Esophagus muscularis mucosa (tissue), 4 donors: ENCODE data around the gene FGD6. TPM values are rescaled to one million over a fixed set of nuclear protein-coding genes. Genes with fewer than 3 reads are reported as not detected.

ENCODE experiments used
- DNase-seq: peaks from one replicate; pipeline ENCODE4 v3.0.0-alpha.2; 2017; ENCODE audit errors: extremely low spot score
- H3K27ac ChIP-seq, 4 donors: fragments of 200-600 bp; sonication (generic); replicated peaks in 1 of 4; 1 replicate in 3 of 4; 2 replicates in 1 of 4; pipeline ENCODE4 v1.5.1; 2016 to 2019; ENCODE audit warnings: mild to moderate bottlenecking in 1 of 4
- H3K27me3 ChIP-seq, 4 donors: fragments of 200-600 bp; sonication (generic); one replicate each; pipeline versions ENCODE4 v1.5.1 to v1.6.0; 2016 to 2019
- H3K36me3 ChIP-seq, 4 donors: fragments of 200-600 bp; sonication (generic); one replicate each; pipeline ENCODE4 v1.5.1; 2016 to 2019
- H3K4me1 ChIP-seq, 4 donors: fragments of 200-600 bp; sonication (generic); one replicate each; pipeline ENCODE4 v1.5.1; 2016 to 2019
- H3K4me3 ChIP-seq, 4 donors: fragments of 200-600 bp; sonication (generic); 1 replicate in 2 of 4; 2 replicates in 2 of 4; pipeline ENCODE4 v1.5.1; 2016 to 2019; ENCODE audit warnings: mild to moderate bottlenecking in 4 of 4, moderate library complexity in 1 of 4
- H3K9me3 ChIP-seq, 4 donors: fragments of 200-600 bp; sonication (generic); 1 replicate in 3 of 4; 2 replicates in 1 of 4; pipeline ENCODE4 v1.5.1; 2016 to 2019
- EP300 ChIP-seq: sonication (generic); formaldehyde crosslinking; IDR thresholded peaks from one replicate; pipeline ENCODE4 v1.6.1; 2017; ENCODE audit warnings: antibody characterized with exemption
- POLR2A ChIP-seq: fragments of 450-650 bp; IDR thresholded peaks from one replicate; pipeline ENCODE4 v1.6.1; 2017; ENCODE audit warnings: antibody characterized with exemption, moderate library complexity, mild to moderate bottlenecking, low read depth
- POLR2AphosphoS5 ChIP-seq, 2 donors: sonication (generic); formaldehyde crosslinking; IDR thresholded peaks; one replicate each; pipeline ENCODE4 v1.6.1; 2017; ENCODE audit warnings: antibody characterized with exemption in 2 of 2
- WGBS: methylation state at CpG from one replicate; pipeline ENCODE4 v1.1.5; 2018; 5-methylcytosine and 5-hydroxymethylcytosine counted together
- intact Hi-C: fragments of 100-400 bp; cut with DNase I; formaldehyde crosslinking; loops from one replicate; pipeline ENCODE4 v1.15.1; 2023
- total RNA-seq, 4 donors: library from RNA; depleted of rRNA; stranded (reverse); fragments of >200 nt; gene quantifications; one replicate each; pipeline versions ENCODE4 v1.1.0 to v1.2.1, GENCODE V29; 2016
- TF ChIP-seq, protein P1 (sequence below), 3 experiments: fragments of 200-600 bp in 2 of 3; fragments of 450-650 bp in 1 of 3; sonication (generic) in 2 of 3; IDR thresholded peaks; one replicate each; pipeline ENCODE4 v1.5.1; 2017 to 2019; ENCODE audit warnings: antibody characterized with exemption in 3 of 3, mild to moderate bottlenecking in 2 of 3, moderate library complexity in 1 of 3

Gene FGD6
- total RNA-seq, 4 donors from 2014 or later = 30.5 to 48.6 (median 37.3) TPM

DNA sequence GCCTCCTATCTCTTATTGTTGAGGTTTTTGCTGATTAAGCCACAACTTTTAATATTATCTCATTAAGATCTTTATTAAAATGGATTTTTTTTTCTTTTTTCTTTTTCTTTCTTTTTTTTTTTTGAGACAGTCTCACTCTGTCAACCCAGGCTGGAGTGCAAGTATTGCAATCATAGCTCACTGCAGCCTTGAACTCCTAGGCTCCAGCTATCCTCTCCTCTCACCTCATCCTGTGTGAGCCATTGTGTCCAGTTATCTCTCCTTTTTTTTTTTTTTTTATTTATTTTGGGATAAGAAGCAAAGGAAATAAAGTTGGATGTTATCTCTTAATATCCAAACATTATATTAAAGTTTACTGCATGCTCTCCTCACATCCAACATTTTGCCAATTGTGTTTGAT lies 13.0 kb upstream of the FGD6 start:
- Histone ChIP-seq H3K4me3 (no peak overlapping the region), H3K27ac (peak overlapping the region in 1 of 4 donors; percentile 39), H3K27me3 (no peaks in the 10 kb centered on the region), H3K36me3 (peaks cover 0 to 2% (median 0%) of the 10 kb centered on the region in 4 donors), H3K9me3 (no peaks in the 10 kb centered on the region), H3K4me1 (peaks cover 22 to 67% (median 51%) of the 10 kb centered on the region in 4 donors)
- DNase-seq = no peak
- intact Hi-C loops = no loop called here
- TF ChIP-seq POLR2AphosphoS5 (IDR thresholded peaks at IDR 0.05) (no peak), POLR2A (no peak), EP300 (no peak)
- TF ChIP-seq, protein P1, sequence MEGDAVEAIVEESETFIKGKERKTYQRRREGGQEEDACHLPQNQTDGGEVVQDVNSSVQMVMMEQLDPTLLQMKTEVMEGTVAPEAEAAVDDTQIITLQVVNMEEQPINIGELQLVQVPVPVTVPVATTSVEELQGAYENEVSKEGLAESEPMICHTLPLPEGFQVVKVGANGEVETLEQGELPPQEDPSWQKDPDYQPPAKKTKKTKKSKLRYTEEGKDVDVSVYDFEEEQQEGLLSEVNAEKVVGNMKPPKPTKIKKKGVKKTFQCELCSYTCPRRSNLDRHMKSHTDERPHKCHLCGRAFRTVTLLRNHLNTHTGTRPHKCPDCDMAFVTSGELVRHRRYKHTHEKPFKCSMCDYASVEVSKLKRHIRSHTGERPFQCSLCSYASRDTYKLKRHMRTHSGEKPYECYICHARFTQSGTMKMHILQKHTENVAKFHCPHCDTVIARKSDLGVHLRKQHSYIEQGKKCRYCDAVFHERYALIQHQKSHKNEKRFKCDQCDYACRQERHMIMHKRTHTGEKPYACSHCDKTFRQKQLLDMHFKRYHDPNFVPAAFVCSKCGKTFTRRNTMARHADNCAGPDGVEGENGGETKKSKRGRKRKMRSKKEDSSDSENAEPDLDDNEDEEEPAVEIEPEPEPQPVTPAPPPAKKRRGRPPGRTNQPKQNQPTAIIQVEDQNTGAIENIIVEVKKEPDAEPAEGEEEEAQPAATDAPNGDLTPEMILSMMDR (IDR thresholded peaks at IDR 0.05) = no peak

DNA sequence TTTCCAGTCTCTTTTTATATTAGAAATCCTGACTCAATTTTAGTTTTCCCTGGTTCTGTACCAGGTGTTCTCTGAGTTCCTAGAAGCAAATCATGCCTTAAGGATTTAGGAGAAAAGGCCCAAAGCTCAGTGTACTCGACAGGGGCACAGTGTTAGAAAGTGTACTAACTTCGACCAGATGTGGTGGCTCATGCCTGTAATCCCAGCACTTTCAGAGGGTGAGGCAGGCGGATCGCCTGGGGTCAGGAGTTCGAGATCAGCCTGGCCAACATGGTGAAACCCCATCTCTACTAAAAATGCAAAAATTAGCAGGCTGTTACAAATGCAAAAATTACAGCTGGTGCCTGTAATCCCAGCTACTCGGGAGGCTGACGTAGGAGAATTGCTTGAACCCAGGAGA lies 12.4 kb upstream of the FGD6 start:
- TF ChIP-seq POLR2A (no peak), POLR2AphosphoS5 (IDR thresholded peaks at IDR 0.05) (no peak), EP300 (no peak)
- TF ChIP-seq, protein P1 (IDR thresholded peaks at IDR 0.05) = no peak
- 79% methylated on average over 7 of the region's 7 CpGs for WGBS
- peaks cover 0 to 9% (median 3%) of the 10 kb centered on the region in 4 donors for H3K36me3 ChIP-seq
- peaks cover 22 to 71% (median 55%) of the 10 kb centered on the region in 4 donors for H3K4me1 ChIP-seq
- no peaks in the 10 kb centered on the region for H3K9me3 ChIP-seq
- H3K27me3 ChIP-seq = no peaks in the 10 kb centered on the region
- DNase-seq = no peak
- H3K4me3 ChIP-seq = no peak overlapping the region
- intact Hi-C loops = no loop called here
- peak overlapping the region in 3 of 4 donors; percentile 6 to 45 (median 39) for H3K27ac ChIP-seq

DNA sequence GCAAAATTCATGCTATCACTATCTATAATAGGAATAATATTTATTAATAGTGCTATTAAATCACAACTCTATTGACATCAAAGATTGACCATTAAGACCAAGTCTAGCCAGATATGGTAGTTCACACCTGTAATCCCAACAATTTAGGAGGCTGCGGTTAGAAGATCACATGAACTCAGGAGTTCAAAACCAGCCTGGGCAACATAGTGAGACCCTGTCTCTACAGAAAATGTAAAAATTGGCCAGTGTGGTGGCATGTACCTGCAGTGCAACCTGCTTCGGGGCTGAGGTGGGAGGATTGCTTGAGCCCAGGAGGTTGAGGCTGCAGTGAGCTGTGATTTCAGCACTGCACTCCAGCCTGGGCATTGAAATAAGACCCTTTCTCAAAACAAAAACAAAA lies 11.3 kb upstream of the FGD6 start:
- Histone ChIP-seq H3K27ac (peak overlapping the region in 1 of 4 donors; percentile 8), H3K4me1 (peaks cover 22 to 80% (median 61%) of the 10 kb centered on the region in 4 donors), H3K4me3 (no peak overlapping the region), H3K27me3 (no peaks in the 10 kb centered on the region), H3K9me3 (no peaks in the 10 kb centered on the region), H3K36me3 (peaks cover 0 to 14% (median 3%) of the 10 kb centered on the region in 4 donors)
- DNase-seq = no peak
- intact Hi-C loops = no loop called here
- TF ChIP-seq POLR2A (no peak), POLR2AphosphoS5 (IDR thresholded peaks at IDR 0.05) (no peak), EP300 (no peak)
- TF ChIP-seq, protein P1 (IDR thresholded peaks at IDR 0.05) = no peak
- WGBS = 88% methylated on average over 2 of the region's 2 CpGs

DNA sequence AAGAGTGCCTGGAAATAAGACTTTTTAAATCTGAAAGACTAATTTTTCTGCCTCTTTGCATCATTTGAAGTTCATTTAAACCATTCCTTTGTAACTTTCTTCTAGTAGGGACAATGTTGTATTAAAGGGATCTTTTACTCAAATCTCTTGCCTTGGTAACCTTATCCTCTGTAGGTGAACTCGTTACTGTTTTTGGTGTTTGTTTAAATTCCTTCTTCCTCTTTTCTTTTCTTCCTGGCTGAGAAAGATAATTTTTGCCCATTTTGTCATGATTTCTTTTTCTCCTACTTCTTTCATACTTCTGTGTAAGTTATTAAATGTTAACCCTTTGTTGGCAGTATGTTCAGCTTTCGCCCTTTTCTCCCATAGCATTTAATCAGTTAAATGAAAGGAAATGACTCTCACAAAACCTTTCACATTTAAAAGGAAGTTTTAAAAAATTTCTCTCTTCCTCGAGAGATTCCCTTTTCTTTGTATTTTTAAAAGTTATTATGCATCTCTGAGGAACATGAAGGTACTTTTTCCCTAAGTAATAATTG lies 10.6 kb upstream of the FGD6 start:
- no peak for TF ChIP-seq POLR2AphosphoS5 (IDR thresholded peaks at IDR 0.05)
- TF ChIP-seq POLR2A = no peak
- no peak for TF ChIP-seq EP300
- TF ChIP-seq, protein P1 (IDR thresholded peaks at IDR 0.05) = no peak
- Histone ChIP-seq H3K4me1 (peaks cover 28 to 85% (median 64%) of the 10 kb centered on the region in 4 donors), H3K27ac (peak overlapping the region in 2 of 4 donors; percentile 3 to 25), H3K9me3 (no peaks in the 10 kb centered on the region), H3K36me3 (peaks cover 0 to 14% (median 3%) of the 10 kb centered on the region in 4 donors), H3K27me3 (no peaks in the 10 kb centered on the region), H3K4me3 (no peak overlapping the region)
- intact Hi-C loops = no loop called here
- DNase-seq = no peak
- 57% methylated on average over 3 of the region's 3 CpGs for WGBS
